Cardiac muscle cell (in vitro differentiated cells and primary cell): ENCODE data around the gene IMP4. TPM values are rescaled to one million over a fixed set of nuclear protein-coding genes. Genes with fewer than 3 reads are reported as not detected.

Experiments
- DNase-seq, 2 donors: peaks; one replicate each; pipeline versions ENCODE4 v3.0.0 to v3.0.0-alpha.2; 2010 to 2017; ENCODE audit warnings: low read depth in 1 of 2, low spot score in 1 of 2
- H3K27ac ChIP-seq: fragments of 200-600 bp; sonication (generic); 2 replicates; pipeline ENCODE4 v1.5.1; 2016
- H3K27me3 ChIP-seq: fragments of 200-600 bp; sonication (generic); 2 replicates; pipeline ENCODE4 v1.6.0; 2016; ENCODE audit warnings: control low read depth
- H3K36me3 ChIP-seq: fragments of 200-600 bp; sonication (generic); 2 replicates; pipeline ENCODE4 v1.5.1; 2016; ENCODE audit warnings: control low read depth
- H3K4me1 ChIP-seq: fragments of 200-600 bp; sonication (generic); 2 replicates; pipeline ENCODE4 v1.8.1; 2017; ENCODE audit warnings: low read depth, mild to moderate bottlenecking, mixed run types
- H3K4me3 ChIP-seq: fragments of 200-600 bp; sonication (generic); 2 replicates; pipeline ENCODE4 v1.5.1; 2016; ENCODE audit warnings: mild to moderate bottlenecking
- H3K9me3 ChIP-seq: fragments of 200-600 bp; sonication (generic); 2 replicates; pipeline ENCODE4 v1.5.1; 2017; ENCODE audit warnings: low read depth, mild to moderate bottlenecking, control low read depth
- CTCF ChIP-seq: IDR thresholded peaks from 2 replicates; pipeline ENCODE4 v1.5.1; 2012; ENCODE audit warnings: low read depth, mild to moderate bottlenecking, low read length
- polyA plus RNA-seq: library from polyadenylated mRNA; unstranded; fragments of >200 nt; fragmentation: Nextera tagmentation; extraction: Ambion mirVana; gene quantifications from 2 replicates; pipeline ENCODE4 v1.2.1, GENCODE V29; 2016
- total RNA-seq: library from RNA; depleted of rRNA; stranded (reverse); fragments of >200 nt; gene quantifications from 2 replicates; pipeline ENCODE4 v1.2.3, GENCODE V29; 2016

IMP4 gene
- total and polyA plus RNA-seq, 2 experiments from 2014 or later, result 65.2 to 91.5 TPM

- H3K4me3 ChIP-seq, result no peak overlapping the region
- no peaks in the 10 kb centered on the region for H3K4me1 ChIP-seq
- no peaks in the 10 kb centered on the region for H3K27me3 ChIP-seq
- DNase-seq, result no peak
- no peak for TF ChIP-seq CTCF
- H3K9me3 ChIP-seq, result no peaks in the 10 kb centered on the region
- H3K27ac ChIP-seq, result no peak overlapping the region
- H3K36me3 ChIP-seq, result no peaks in the 10 kb centered on the region
Observed at GRCh38 chr2:130353291-130354138, 10.8 kb downstream of the IMP4 start.

DNA sequence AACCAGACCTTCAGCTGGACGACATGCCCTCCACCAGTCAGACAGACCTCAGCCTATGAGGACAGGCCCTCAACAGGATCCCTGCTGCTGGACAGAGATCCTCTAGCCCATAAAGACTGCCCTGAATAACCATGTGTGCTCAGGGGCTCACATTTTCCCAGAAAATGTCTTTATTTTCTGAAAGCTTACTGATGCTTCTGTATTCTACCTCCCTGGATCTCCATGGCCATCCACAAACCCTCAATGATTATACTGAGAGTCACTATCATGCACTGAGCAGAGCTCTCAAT lies 11.4 kb downstream of the IMP4 start:
- H3K4me1 ChIP-seq, result no peaks in the 10 kb centered on the region
- no peak overlapping the region for H3K27ac ChIP-seq
- H3K4me3 ChIP-seq, result no peak overlapping the region
- H3K27me3 ChIP-seq, result no peaks in the 10 kb centered on the region
- no peaks in the 10 kb centered on the region for H3K36me3 ChIP-seq
- peak in 1 of 2 donors; percentile 28 for DNase-seq
- H3K9me3 ChIP-seq, result no peaks in the 10 kb centered on the region
- no peak for TF ChIP-seq CTCF

DNA sequence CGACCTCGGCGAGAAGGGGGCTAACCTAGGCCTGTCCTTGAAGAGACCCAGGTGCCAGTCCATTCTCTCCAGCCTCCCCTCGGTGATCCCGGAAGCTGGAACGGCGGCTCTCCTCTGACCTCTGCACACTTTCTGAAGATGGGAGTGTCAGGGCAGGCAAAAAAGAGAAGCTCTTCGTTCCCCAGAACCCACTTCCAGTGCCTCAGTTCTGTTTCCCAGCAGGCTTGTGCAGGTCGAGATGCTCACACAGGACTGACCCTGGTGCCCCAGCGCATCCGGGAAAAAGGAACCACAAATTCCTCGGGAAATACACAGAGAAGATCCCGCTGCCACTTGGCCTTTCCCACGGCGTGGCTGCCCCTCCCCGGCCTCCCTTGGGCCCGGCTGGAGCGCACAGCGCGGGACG lies 12.5 kb downstream of the IMP4 start:
- no peaks in the 10 kb centered on the region for H3K4me1 ChIP-seq
- no peak for TF ChIP-seq CTCF
- H3K9me3 ChIP-seq, result no peaks in the 10 kb centered on the region
- H3K27ac ChIP-seq, result no peak overlapping the region
- H3K36me3 ChIP-seq, result no peaks in the 10 kb centered on the region
- H3K4me3 ChIP-seq, result peak overlapping the region; percentile 67
- no peaks in the 10 kb centered on the region for H3K27me3 ChIP-seq
- DNase-seq, result no peak

DNA sequence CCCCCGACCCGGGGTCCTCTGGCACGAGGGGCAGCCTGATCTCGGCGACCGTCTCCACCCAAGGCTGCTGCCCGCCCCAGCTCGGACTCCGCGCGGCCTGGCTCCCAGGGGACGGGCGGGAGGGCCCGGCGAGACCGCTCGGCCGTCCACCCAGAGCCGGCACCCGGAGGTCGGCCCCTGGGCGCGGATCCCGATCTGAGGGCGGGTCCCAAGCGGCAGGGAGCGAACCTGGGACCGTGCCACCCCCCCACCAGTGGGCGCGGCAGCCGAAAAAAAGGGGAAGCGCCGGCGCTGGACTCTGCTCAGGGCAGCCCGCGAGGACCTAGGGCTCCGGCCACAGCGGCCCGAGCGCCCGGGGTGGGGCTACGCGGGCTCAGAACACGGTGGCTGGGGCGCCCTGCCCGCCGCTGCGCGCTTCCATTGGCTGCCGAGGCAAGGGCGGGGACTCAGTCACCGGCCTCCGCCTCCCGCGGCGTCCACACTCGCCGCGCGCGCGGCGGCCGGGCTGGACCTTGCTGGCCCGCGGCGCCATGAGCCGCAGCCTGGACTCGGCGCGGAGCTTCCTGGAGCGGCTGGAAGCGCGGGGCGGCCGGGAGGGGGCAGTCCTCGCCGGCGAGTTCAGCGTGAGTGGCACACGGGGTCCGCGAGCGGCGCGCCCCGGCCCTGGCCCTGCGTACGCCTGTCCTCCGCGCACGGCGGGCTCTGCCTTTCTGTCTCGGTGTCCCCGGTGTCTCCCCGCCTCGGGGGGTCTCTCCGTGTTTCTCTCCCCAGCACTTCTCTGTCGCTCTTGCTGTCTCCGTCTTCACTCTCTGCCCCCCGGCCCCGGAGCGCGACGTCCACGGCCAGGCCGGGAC lies 13.1 kb downstream of the IMP4 start, which contains the start of gene PTPN18:
TSS of gene PTPN18 (plus strand) at position 479 of the 854 bp plus-strand sequence. CDS start at position 531, 52 bp downstream.
- TF ChIP-seq CTCF, result peak; percentile 50

DNA sequence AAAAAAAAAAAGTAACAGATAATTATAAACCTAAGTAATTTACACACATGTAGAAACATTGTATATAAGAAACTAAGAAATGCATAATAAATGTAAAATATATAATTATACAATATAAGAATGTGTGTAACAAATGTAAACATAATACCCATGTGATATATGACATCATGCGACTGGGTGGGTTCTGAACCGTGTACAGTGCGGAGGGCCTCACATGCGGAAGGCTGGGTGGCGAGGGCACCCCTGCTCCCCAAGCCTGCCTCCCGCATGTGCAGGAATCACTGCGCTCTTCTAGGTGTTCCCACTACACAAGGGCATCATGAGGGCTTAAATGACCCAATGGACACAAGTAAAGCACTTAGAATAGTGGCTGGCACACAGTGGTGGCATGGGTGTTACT lies 15.2 kb downstream of the IMP4 start:
- H3K4me1 ChIP-seq, result no peaks in the 10 kb centered on the region
- no peak for TF ChIP-seq CTCF
- DNase-seq, result no peak
- H3K4me3 ChIP-seq, result no peak overlapping the region
- H3K27ac ChIP-seq, result no peak overlapping the region
- no peaks in the 10 kb centered on the region for H3K27me3 ChIP-seq
- no peaks in the 10 kb centered on the region for H3K36me3 ChIP-seq
- H3K9me3 ChIP-seq, result no peaks in the 10 kb centered on the region

More for the DNA sequence above, 13.1 kb downstream of the IMP4 start, which contains the start of gene PTPN18:
- no peak within 1 kb of the TSS for H3K27ac ChIP-seq
- H3K4me3 ChIP-seq, result peak within 1 kb of the TSS; percentile 67
- peak; percentile 93 to 95 for DNase-seq
- no peaks in the 10 kb centered on the region for H3K27me3 ChIP-seq
- no peaks in the 10 kb centered on the region for H3K36me3 ChIP-seq
- no peaks in the 10 kb centered on the region for H3K9me3 ChIP-seq
- H3K4me1 ChIP-seq, result no peaks in the 10 kb centered on the region
